KMS-11 (cell line): Measurements from ENCODE around the gene OR1C1.
"Not testable (repeated sequence)": the region's sequence is repeated elsewhere in the genome, so short reads cannot be mapped to it uniquely, and the experiment has no call there.

Experiments used
- H2AFZ ChIP-seq: fragments of 200-600 bp; sonication (generic); 2 replicates; pipeline ENCODE4 v1.6.1; 2016; ENCODE audit warnings: antibody characterized with exemption, mixed run types, low read depth
- H3K27ac ChIP-seq: fragments of 200-600 bp; sonication (generic); 2 replicates; pipeline ENCODE4 v1.6.1; 2016; ENCODE audit warnings: mild to moderate bottlenecking, mixed run types
- H3K27me3 ChIP-seq: fragments of 200-600 bp; sonication (generic); 2 replicates; pipeline ENCODE4 v1.6.1; 2017; ENCODE audit warnings: mild to moderate bottlenecking, low read depth, mixed run types, moderate library complexity; ENCODE audit not compliant: insufficient read depth
- H3K36me3 ChIP-seq: fragments of 200-600 bp; sonication (generic); 2 replicates; pipeline ENCODE4 v1.6.1; 2017; ENCODE audit warnings: mild to moderate bottlenecking, mixed run types; ENCODE audit not compliant: insufficient read depth
- H3K4me1 ChIP-seq: fragments of 200-600 bp; sonication (generic); 2 replicates; pipeline ENCODE4 v1.6.1; 2016; ENCODE audit warnings: mild to moderate bottlenecking, low read depth, mixed run types; ENCODE audit not compliant: poor library complexity, severe bottlenecking
- H3K4me2 ChIP-seq: fragments of 200-600 bp; sonication (generic); 2 replicates; pipeline ENCODE4 v1.7.0; 2016; ENCODE audit warnings: mild to moderate bottlenecking, mixed run types
- H3K4me3 ChIP-seq: fragments of 200-600 bp; sonication (generic); IDR thresholded peaks from 2 replicates; pipeline ENCODE4 v1.6.1; 2017; ENCODE audit warnings: low read depth, low read length, mixed read lengths; ENCODE audit not compliant: insufficient read depth
- H3K79me2 ChIP-seq: fragments of 200-600 bp; sonication (generic); 2 replicates; pipeline ENCODE4 v1.6.1; 2016; ENCODE audit warnings: low read depth, mixed run types; ENCODE audit not compliant: insufficient read depth
- H3K9ac ChIP-seq: fragments of 200-600 bp; sonication (generic); 2 replicates; pipeline ENCODE4 v1.6.1; 2016; ENCODE audit warnings: mild to moderate bottlenecking, mixed run types
- H4K20me1 ChIP-seq: fragments of 200-600 bp; sonication (generic); 2 replicates; pipeline ENCODE4 v1.6.1; 2016; ENCODE audit warnings: mild to moderate bottlenecking, mixed run types; ENCODE audit not compliant: insufficient read depth
- TF ChIP-seq, protein P1 (sequence below): fragments of 200-600 bp; sonication (generic); conservative IDR thresholded peaks from 2 replicates; pipeline ENCODE4 v1.6.1; 2017; ENCODE audit warnings: low read depth, mild to moderate bottlenecking, antibody characterized with exemption, low read length, moderate library complexity, mixed read lengths

The OR1C1 gene, protein sequence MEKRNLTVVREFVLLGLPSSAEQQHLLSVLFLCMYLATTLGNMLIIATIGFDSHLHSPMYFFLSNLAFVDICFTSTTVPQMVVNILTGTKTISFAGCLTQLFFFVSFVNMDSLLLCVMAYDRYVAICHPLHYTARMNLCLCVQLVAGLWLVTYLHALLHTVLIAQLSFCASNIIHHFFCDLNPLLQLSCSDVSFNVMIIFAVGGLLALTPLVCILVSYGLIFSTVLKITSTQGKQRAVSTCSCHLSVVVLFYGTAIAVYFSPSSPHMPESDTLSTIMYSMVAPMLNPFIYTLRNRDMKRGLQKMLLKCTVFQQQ

DNA sequence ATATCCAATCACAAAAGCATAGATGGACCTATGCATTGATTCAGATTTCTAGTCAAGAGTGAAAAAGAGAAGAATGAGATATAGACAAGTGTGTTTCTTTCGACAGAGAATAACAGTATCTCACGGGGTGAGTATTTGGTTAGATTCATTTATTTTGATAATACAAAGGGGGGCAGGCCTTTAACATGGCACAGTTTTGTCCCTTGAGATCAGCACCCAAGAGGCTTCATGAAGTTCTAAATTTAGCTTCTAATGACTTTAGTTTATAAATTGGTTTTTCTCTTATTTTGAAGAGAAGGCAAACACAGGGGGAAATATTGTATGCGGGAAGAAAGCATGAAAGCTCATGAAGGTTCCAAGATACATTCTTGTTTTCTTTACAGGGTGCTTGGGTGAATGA lies at the start of gene OR1C1:
Gene OR1C1, minus strand, starts transcription at position 101 of the 400 bp plus-strand sequence. CDS start 2,150 bp downstream, outside the sequence.
- Histone ChIP-seq H3K27me3 (no peaks in the 10 kb centered on the region), H3K79me2 (no peaks in the 10 kb centered on the region), H3K36me3 (no peaks in the 10 kb centered on the region), H3K4me2 (no peak within 1 kb of the TSS), H2AFZ (no peak within 1 kb of the TSS), H3K4me1 (no peaks in the 10 kb centered on the region), H3K9ac (no peak within 1 kb of the TSS), H3K4me3 (no peak within 1 kb of the TSS), H3K27ac (no peak within 1 kb of the TSS), H4K20me1 (no peaks in the 10 kb centered on the region)
- TF ChIP-seq, protein P1, sequence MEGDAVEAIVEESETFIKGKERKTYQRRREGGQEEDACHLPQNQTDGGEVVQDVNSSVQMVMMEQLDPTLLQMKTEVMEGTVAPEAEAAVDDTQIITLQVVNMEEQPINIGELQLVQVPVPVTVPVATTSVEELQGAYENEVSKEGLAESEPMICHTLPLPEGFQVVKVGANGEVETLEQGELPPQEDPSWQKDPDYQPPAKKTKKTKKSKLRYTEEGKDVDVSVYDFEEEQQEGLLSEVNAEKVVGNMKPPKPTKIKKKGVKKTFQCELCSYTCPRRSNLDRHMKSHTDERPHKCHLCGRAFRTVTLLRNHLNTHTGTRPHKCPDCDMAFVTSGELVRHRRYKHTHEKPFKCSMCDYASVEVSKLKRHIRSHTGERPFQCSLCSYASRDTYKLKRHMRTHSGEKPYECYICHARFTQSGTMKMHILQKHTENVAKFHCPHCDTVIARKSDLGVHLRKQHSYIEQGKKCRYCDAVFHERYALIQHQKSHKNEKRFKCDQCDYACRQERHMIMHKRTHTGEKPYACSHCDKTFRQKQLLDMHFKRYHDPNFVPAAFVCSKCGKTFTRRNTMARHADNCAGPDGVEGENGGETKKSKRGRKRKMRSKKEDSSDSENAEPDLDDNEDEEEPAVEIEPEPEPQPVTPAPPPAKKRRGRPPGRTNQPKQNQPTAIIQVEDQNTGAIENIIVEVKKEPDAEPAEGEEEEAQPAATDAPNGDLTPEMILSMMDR: no peak

DNA sequence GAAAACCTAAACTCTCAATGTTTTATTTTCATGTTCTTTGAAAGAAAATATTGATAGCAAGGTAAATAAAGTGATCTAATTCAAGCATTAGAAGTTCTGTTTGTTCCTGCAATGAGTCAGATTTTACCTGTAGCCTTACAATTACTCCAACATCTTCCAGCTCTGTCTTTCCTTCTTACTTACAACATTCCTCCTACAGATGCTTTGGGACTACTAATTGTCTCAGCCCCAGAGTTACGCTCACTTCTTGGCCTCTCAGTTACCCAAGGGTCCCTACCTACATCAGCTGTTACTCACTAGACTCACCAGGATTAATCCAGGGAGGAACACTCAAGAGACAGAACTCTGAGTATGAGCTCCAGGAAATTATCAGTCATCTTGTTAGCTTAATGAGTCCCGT lies 37.2 kb upstream of the OR1C1 start:
- H3K36me3 ChIP-seq: no peaks in the 10 kb centered on the region
- no peak overlapping the region for H3K9ac ChIP-seq
- H3K27me3 ChIP-seq: no peaks in the 10 kb centered on the region
- no peak overlapping the region for H3K4me3 ChIP-seq
- no peak overlapping the region for H3K27ac ChIP-seq
- no peak overlapping the region for H3K4me2 ChIP-seq
- no peak overlapping the region for H2AFZ ChIP-seq
- H3K4me1 ChIP-seq: no peaks in the 10 kb centered on the region
- no peaks in the 10 kb centered on the region for H4K20me1 ChIP-seq
- TF ChIP-seq, protein P1: no peak
- no peaks in the 10 kb centered on the region for H3K79me2 ChIP-seq

DNA sequence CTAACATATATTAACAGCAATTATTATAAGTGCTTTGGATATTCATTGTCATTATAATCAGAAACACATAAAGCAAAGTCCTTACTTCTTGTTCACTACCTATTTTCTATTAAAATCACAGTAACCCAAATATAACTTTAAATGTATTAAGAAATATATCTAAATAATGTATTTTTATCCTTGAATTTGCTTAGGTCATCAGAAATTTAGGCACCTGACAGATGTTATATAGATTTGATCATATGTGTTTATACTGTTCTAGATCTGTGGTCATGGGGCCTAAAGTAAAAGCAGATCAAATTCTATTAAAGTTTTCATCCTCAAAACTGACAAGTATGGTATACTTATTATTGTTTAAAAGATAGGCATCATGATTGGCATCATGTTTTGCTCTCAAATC lies 9.2 kb upstream of the OR1C1 start:
- H3K27me3 ChIP-seq: no peaks in the 10 kb centered on the region
- no peak overlapping the region for H2AFZ ChIP-seq
- no peaks in the 10 kb centered on the region for H3K79me2 ChIP-seq
- H3K9ac ChIP-seq: no peak overlapping the region
- H3K27ac ChIP-seq: no peak overlapping the region
- no peak overlapping the region for H3K4me3 ChIP-seq
- H3K36me3 ChIP-seq: no peaks in the 10 kb centered on the region
- H3K4me2 ChIP-seq: no peak overlapping the region
- no peaks in the 10 kb centered on the region for H4K20me1 ChIP-seq
- H3K4me1 ChIP-seq: no peaks in the 10 kb centered on the region
- TF ChIP-seq, protein P1: no peak

DNA sequence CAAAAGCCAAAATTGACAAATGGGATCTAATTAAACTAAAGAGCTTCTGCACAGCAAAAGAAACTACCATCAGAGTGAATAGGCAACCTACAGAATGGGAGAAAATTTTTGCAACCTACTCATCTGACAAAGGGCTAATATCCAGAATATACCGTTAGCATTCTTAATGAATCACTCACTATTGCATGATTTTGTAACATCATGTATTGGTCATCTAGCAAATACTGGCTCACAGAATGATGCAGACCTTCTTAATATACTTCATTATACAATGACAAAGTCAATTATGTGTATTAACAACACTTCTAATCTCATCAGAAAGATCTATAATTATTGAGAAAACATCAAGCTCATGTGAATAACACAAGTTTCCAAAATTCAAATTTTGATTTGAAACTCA lies 6.0 kb downstream of the OR1C1 start:
- H2AFZ ChIP-seq, H4K20me1 ChIP-seq, H3K27ac ChIP-seq, H3K4me1 ChIP-seq, H3K27me3 ChIP-seq, H3K79me2 ChIP-seq, H3K4me3 ChIP-seq, H3K4me2 ChIP-seq, H3K9ac ChIP-seq, H3K36me3 ChIP-seq: not testable (repeated sequence)

DNA sequence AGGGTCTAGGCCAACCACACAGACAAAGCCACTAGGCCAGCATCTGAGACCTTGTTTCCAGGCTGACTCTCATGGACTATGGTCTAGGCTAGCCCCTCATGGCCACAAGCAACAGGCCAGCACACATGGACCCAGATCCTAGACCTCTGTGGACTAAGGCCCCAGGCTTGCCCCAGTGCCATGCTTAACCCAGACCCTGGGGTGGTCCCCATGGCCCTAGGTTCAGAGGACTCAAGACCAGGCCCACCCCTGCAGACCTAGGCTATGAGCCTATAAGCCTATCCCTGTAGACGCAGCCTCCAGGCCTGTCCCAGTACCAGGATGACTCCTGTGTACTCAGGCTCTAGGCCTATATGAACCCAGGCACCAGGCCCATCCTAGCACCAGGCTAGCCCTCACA lies 10.5 kb downstream of the OR1C1 start:
- no peak overlapping the region for H3K4me3 ChIP-seq
- H3K79me2 ChIP-seq: no peaks in the 10 kb centered on the region
- no peak overlapping the region for H2AFZ ChIP-seq

More for the DNA sequence above, 10.5 kb downstream of the OR1C1 start:
- Histone ChIP-seq H3K4me1 (no peaks in the 10 kb centered on the region), H3K36me3 (no peaks in the 10 kb centered on the region), H4K20me1 (no peaks in the 10 kb centered on the region), H3K4me2 (no peak overlapping the region), H3K9ac (no peak overlapping the region), H3K27ac (no peak overlapping the region), H3K27me3 (no peaks in the 10 kb centered on the region)
- TF ChIP-seq, protein P1: no peak
